Germinal center (tissue), 1 donor: ENCODE results near the gene WSCD1.

Experiments used
- DNase-seq: peaks from one replicate; pipeline ENCODE4 v3.0.0; 2012; ENCODE audit warnings: mixed read lengths, low spot score

The WSCD1 gene

DNA sequence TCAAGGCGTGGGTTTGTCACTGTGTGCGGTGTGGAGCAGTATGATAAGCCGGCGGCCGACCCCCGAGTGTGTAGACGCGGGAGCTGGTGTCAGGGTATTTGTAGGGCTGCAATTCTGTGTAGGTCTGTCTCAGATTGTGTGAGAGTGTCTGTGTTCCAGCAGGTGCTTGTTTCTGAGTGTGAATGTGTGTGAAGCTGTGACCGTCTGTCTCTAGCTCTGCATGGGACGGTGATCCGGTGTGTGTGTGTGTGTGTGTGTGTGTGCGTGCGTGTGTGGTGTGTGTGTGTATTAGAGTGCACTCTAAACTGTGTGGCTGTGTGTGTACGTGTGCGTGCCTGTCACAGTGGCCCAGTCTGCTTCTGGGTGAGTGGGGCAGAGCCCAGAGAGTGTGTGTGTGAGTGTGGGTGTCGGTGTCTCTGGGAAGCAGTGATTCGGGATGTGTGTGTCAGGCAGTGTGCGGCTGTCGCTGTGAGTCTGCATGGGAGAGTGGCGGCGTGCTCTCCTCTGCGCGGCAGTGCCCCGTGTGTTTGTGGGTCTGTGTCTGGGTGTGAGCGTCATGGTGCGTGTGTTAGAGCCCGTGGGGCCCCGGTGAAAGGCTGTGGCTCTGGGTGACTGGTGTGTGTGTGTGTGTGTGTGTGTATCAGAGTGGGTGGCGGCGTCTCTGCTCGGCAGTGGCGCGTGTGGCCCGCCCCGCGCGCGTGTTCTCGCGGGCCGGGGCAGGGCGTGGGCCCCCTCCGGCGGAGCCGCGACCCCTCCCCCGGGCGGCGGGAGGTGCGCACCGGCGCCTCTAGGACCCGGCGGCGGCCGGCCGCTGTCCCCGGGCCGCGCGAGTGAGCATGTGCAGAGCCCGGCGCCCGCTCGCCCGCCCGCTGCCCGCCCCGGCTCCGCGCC, at the start of gene WSCD1:
Gene WSCD1 (plus strand): TSS at position 841 of the 891 bp plus-strand sequence. CDS start 10,280 bp downstream, outside the sequence.
- DNase-seq, result peak; percentile 12

GRCh38 chr17:6021011-6021400, 49.2 kb upstream of the WSCD1 start:
- no peak for DNase-seq

DNA sequence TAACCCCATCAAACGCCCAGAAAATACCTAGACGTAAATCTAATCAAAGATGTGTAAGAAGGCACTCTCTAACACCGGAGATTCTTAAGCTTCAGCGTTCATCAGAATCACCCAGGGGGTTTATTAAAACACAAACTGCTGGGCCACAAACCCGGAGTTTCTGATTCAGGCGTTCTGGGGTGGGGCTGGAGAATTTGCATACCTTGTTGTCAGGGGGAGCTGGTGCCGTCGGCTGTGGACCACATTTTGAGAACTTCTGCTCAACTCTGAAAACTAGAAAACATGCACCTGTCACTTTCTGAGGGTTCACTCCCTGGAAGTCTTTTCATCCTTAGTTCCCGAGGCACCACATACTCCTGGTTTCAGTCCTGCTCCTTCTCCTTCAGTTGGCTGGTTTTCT, 48.6 kb upstream of the WSCD1 start:
- no peak for DNase-seq

DNA sequence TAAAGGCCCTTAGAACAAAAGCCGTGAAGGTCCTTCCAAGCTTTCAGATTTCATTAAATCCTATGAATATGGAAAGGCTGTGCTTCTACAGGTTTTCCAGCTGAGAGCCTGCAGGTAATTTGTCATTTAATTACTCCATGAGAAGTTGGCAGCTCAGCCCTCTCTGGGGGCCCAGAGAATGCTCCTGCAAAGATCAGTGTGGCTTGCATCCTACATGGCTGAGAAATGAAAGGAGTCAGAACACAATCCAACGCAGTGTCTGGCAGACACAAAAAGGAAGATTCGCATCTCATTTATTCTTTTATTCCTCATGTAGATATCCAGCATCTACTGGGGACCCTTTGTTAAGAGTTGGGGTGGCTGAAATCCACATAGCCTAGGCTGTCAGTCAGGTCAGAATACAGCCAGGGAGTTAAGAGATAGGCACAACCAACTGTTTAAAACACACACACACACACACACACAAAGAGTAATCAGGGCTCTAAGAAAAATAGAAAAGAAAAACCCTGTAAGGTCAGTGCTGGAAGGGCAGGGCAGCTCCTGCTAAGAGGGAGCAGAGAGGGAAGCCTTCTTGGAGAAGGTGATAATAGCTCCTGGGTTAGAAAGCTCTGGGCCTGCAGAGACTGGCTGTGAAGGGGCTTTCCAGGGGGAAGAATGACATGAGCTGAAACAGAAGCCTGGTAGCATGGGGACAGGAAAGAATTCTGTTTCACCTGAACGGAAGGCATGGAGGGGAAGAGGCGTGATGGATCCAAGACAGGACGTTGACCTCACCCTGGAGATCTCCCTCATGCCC, 46.9 kb upstream of the WSCD1 start:
- DNase-seq, result no peak

DNA sequence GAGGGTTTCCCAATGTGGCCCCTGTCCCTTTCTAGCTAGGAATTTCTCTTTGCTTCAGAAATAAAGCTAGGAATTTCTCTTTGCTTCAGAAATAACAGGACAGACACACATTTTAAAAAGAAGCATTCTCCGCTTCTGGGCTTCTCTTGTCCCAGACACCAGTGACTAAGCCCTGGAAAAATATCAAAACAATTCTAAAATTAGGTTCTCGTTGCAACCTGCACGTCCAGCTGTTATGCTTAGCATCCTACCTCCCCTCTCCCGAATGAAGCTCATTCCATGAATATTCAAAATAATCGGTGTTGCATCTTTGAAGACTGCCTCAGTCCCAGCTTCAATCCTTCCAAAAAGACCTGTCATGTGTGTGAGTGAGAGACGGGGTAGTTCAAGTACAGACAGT, 45.6 kb upstream of the WSCD1 start:
- no peak for DNase-seq

DNA sequence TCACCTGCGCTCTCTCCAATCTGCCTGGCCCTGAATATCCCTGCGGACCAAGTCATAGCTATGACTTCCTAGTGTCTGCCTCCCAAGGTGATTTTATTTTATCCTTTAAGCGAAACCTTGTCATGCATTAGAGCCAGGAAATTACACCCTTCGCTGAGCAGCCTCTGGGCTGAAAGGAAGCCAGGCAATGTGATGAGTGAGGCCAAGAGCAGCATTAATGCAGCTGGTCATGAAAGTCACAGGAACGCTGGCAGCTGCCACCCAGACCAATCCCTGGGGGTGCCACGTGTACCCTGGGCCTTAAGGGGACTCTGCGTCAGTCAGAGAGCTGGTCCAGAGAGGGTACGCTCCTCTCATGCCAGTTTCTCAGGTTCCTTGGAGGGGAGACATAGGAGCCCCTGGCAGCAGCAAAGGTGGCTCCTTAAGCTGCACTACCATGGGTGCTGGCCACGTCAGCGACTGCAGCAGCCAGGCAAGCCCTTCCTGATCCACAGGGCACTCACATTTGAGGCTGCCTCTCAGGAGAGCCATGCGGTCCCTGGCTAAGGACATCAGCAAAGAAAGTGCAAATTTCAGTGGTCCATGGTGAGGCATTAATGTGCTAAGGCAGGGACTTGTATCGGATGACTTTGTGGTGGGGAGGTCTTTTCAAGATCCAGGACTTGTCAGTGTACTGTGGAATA, 42.7 kb upstream of the WSCD1 start:
- DNase-seq, result no peak

DNA sequence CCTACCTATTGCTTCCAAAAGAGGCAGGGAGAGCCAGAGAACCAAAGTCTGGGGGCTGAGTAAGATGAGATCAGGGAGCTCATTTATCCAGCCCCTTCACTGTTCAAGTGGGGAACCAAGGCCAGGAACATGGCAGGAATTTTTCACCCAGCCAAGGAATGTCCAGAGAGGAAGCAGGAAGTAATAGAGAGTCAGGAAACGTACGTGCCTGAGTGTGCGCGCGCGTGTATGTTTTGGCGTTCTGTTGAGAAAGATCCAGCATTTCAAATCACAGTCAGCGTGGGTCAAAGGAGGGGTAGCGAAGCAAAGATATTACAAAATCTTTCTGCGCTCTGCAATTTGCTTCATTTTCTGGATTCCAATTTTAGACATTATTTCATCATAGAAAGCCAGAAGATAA, 41.9 kb upstream of the WSCD1 start:
- DNase-seq, result no peak

DNA sequence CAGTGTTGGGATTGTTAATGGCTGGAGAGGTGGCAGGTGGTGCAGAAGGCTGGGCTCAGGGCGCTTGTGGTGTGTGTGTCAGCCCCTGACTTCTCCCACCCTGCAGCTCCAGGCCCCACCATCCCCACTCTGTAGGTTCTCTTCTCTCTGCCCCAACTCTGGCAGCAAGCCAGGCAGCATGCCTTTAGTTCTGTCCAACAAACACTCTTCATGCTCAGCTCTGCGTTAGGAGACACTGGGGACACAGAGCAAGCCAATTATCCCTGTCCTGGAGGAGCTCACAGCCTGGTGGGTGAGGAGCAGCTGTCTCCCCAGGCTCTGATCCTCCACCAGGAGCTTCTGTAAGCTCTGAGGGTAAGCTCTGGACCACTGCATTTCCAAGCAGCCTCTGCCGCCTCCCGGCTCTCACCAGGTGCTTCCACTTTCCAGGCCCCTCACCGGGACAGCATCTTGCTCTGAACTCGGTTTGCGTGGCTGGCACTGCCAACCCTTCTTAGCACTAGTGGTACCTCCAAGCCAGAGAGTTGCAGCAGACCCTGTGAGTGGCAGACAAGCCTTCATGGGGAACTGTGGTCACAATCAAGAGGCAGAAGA, 34.3 kb upstream of the WSCD1 start:
- no peak for DNase-seq

DNA sequence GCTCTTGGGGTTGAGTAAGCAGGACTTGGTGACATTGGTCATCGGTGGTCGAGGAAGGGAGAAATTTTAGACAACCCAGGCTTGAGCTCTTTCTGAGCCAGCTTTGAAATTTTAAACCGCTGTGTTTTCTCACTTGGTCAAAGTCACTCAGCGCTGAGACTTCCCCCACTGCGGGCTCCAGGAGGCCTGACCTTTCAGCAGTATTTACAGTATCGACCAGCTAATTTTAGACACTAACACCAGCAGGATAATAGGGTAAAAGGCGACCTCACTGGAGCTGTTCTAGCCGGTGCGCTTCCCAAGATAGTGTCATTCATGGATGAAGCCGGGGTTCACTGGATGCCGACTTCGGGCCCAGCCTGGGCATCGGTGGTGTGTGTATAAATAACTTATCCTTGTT, 29.7 kb upstream of the WSCD1 start:
- DNase-seq, result no peak

DNA sequence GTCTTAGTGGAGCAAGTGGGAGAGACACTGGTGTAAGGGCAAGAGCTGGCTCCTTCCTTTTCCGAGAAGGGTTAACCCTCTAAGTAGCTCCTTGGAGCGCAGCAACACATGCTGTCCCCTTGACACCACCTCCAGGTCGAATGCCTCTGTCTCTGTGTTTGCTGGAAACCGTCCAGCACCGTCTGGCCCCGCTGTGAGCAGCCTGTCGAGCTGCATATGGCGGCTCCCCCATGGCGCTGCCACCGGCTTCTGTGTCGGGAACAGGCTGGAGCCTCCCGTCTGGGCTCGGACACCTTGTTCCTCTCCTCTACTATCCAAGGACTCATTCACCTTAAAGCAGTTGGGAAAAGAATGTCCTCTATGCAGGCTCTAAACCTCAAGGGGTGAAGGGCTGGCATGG, 28.9 kb upstream of the WSCD1 start:
- no peak for DNase-seq

GRCh38 chr17:6043405-6043804, 26.8 kb upstream of the WSCD1 start:
- DNase-seq, result no peak

- no peak for DNase-seq
Measured at GRCh38 chr17:6044261-6044660, 25.9 kb upstream of the WSCD1 start.

GRCh38 chr17:6045621-6046357, 24.4 kb upstream of the WSCD1 start:
- no peak for DNase-seq

GRCh38 chr17:6046431-6046830, 23.7 kb upstream of the WSCD1 start:
- DNase-seq, result no peak

DNA sequence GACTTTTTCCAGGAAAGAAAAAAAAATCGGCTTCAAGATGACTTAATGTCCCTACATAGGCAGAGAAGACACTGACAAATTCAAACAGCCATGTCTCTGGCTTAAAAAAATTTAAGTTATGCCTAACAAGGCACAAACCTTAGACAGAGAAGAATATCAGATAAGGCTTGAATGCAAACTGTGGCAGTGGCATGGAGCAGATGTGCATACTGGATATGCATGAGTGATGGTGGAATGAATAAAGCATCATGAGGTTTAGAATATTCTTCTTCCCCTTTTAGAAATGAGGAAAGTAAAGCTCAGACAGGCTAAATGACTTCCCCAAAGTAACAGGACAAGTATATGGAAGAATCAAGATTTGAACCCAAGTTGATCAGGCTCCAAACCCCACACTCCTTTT, 23.2 kb upstream of the WSCD1 start:
- DNase-seq, result no peak

GRCh38 chr17:6047966-6048365, 22.2 kb upstream of the WSCD1 start:
- DNase-seq, result no peak

DNA sequence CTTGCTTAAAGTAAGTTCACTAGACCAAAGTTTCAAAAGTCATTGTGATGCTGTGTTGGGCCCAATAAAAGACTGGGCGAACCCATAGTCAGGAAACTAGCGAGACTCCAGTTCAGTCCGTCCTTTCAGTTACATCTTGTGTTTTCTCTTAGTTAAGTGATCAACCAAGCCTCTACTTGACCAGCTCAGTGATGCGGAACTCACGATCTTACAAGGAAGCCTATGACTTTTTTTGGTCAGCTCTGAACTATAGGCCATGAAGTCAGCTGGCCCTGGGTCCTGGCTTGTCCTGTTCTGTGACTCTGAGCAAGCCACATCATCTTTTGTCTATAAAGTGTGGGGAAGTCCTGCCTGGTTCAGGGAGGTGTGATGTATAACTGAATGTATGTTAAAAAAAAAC, 21.7 kb upstream of the WSCD1 start:
- no peak for DNase-seq

GRCh38 chr17:6052926-6053325, 17.3 kb upstream of the WSCD1 start:
- no peak for DNase-seq

- DNase-seq, result no peak
Measured at GRCh38 chr17:6054372-6054771, 15.8 kb upstream of the WSCD1 start.

DNA sequence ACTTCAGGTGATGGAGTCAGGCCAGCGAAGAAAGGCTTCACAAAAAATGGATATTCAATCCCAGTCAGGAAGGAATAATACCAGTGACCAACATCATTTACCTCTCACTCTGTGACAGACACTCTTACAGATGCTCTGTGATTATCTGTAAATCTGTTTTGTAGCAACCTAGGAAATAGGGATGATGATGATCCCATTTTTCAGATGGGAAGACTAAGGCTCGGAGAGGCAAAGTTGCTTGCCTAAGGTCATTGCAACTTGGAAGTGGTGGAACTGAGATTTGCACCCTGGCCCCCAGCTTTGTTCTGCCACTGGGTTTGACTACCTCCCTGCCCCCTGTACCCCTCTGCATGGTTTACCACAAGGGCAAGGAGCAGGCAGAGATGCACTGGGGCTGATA, 14.1 kb upstream of the WSCD1 start:
- DNase-seq, result no peak

- no peak for DNase-seq
Measured at GRCh38 chr17:6057562-6057961, 12.6 kb upstream of the WSCD1 start.

DNA sequence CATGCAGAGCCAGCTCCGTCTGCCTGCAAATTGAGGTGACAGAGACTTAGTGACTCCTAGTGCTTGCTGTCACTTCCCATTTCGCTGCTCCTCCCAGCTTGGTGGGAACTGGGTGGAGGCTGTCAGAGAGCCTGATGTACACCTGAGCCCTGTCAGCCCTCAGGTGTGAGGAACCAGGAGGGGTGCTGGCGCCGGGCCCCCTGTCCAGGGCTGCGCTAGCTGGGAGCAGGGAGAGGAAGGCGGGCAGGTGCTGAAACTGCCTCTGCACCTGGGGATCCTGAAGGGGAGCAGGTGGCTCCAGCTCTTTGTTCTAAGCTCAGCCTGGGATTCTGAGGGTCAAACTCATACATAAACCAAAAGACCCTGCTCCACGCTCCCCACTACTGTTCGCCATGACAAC, 10.8 kb upstream of the WSCD1 start:
- no peak for DNase-seq
